DND-41 (cell line): ENCODE measurements around the gene PTPRN2.

Source experiments
- ATAC-seq: fragments of 200-7000 bp; cut with Tn5 transposase; 3 replicates; pipeline ENCODE4 v1.9.1; 2021; ENCODE audit warnings: low read depth; ENCODE audit not compliant: insufficient read depth
- DNase-seq: peaks from one replicate; pipeline ENCODE4 v3.0.0-alpha.2; 2020
- H2AFZ ChIP-seq: 2 replicates; pipeline ENCODE4 v1.6.0; 2012; ENCODE audit warnings: low read depth, low read length
- H3K27ac ChIP-seq: 2 replicates; pipeline ENCODE4 v1.5.1; 2012; ENCODE audit warnings: low read length, inconsistent platforms
- H3K27me3 ChIP-seq: fragments of 200-600 bp; sonication (generic); 2 replicates; pipeline ENCODE4 v1.6.0; 2012; ENCODE audit warnings: low read length, mild to moderate bottlenecking, inconsistent platforms; ENCODE audit not compliant: insufficient read depth, poor library complexity
- H3K36me3 ChIP-seq: 2 replicates; pipeline ENCODE4 v1.5.1; 2012; ENCODE audit warnings: low read length, inconsistent platforms; ENCODE audit not compliant: insufficient read depth
- H3K4me1 ChIP-seq: 2 replicates; pipeline ENCODE4 v1.5.1; 2012; ENCODE audit warnings: mild to moderate bottlenecking, low read length; ENCODE audit not compliant: insufficient read depth
- H3K4me2 ChIP-seq: 2 replicates; pipeline ENCODE4 v1.6.0; 2012; ENCODE audit warnings: mild to moderate bottlenecking, moderate library complexity, low read length, inconsistent platforms; ENCODE audit not compliant: insufficient read depth
- H3K4me3 ChIP-seq, 2 experiments: fragments of 200-600 bp in 1 of 2; shearing (Covaris generic) in 1 of 2; 2 replicates each; pipeline ENCODE4 v1.5.1; 2012 to 2016; ENCODE audit warnings: inconsistent platforms in 2 of 2, low read length in 2 of 2, mild to moderate bottlenecking in 2 of 2, low read depth in 1 of 2, moderate library complexity in 1 of 2
- H3K79me2 ChIP-seq: 2 replicates; pipeline ENCODE4 v1.6.0; 2012; ENCODE audit warnings: low read length, inconsistent platforms; ENCODE audit not compliant: insufficient read depth
- H3K9ac ChIP-seq: 2 replicates; pipeline ENCODE4 v1.6.0; 2012; ENCODE audit warnings: low read depth, mild to moderate bottlenecking, inconsistent platforms, low read length, moderate library complexity
- H3K9me3 ChIP-seq: 2 replicates; pipeline ENCODE4 v1.5.1; 2012; ENCODE audit warnings: low read length, moderate library complexity, mild to moderate bottlenecking, inconsistent platforms; ENCODE audit not compliant: insufficient read depth, severe bottlenecking
- H4K20me1 ChIP-seq: 2 replicates; pipeline ENCODE4 v1.6.0; 2012; ENCODE audit warnings: low read length; ENCODE audit not compliant: insufficient read depth
- EZH2 ChIP-seq: IDR thresholded peaks from 3 replicates; pipeline ENCODE4 v1.6.1; 2012; ENCODE audit warnings: borderline replicate concordance, low read depth, mild to moderate bottlenecking, moderate library complexity, low read length, inconsistent platforms; ENCODE audit not compliant: severe bottlenecking
- TF ChIP-seq, protein P1 (sequence below): IDR thresholded peaks from 2 replicates; pipeline ENCODE4 v1.5.1; 2012; ENCODE audit warnings: borderline replicate concordance, low read length, moderate library complexity, mild to moderate bottlenecking; ENCODE audit not compliant: poor library complexity, severe bottlenecking; ENCODE audit errors: extremely low read depth

Gene PTPRN2

DNA sequence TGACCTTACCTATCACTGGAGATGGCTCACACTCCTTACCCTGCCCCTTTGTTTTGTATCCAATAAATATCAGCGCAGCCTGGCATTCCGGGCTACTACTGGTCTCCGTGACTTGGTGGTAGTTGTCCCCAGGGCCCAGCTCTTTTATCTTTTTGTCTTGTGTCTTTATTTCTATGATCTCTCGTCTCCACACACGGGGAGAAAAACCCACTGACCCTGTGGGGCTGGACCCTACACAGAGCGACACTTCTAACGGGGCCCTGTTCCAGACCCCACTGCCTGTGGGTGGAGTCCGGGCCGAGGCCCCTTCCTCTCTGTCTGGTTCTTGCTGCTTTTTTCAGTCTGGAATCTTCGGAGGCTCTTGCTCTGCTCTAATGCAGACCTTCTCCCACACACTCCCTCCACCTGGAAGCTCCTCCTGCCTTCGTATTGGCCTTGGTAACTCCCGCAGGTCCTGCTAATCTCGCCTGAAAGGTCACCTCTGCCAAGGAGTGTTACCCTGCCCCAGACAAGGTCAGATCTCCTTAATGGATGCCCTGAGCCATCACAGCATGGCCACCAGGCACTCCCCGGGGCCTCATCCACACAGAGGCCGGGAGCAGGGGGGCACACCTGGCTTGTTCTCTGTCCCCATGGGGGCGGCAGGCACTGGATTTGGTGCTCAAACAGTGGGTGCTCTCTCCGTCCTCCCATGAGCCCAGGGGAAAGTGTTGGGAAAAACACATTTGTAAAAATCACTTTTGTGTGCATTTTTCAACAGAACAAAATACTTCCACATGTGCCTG, 531.7 kb downstream of the PTPRN2 start:
- H2AFZ ChIP-seq: no peak overlapping the region
- H3K27me3 ChIP-seq: peaks cover 2% of the 10 kb centered on the region
- DNase-seq (no peak), ATAC-seq (no peak)
- H3K79me2 ChIP-seq: no peaks in the 10 kb centered on the region
- H3K36me3 ChIP-seq: no peaks in the 10 kb centered on the region
- H3K27ac ChIP-seq: no peak overlapping the region
- TF ChIP-seq, protein P1, sequence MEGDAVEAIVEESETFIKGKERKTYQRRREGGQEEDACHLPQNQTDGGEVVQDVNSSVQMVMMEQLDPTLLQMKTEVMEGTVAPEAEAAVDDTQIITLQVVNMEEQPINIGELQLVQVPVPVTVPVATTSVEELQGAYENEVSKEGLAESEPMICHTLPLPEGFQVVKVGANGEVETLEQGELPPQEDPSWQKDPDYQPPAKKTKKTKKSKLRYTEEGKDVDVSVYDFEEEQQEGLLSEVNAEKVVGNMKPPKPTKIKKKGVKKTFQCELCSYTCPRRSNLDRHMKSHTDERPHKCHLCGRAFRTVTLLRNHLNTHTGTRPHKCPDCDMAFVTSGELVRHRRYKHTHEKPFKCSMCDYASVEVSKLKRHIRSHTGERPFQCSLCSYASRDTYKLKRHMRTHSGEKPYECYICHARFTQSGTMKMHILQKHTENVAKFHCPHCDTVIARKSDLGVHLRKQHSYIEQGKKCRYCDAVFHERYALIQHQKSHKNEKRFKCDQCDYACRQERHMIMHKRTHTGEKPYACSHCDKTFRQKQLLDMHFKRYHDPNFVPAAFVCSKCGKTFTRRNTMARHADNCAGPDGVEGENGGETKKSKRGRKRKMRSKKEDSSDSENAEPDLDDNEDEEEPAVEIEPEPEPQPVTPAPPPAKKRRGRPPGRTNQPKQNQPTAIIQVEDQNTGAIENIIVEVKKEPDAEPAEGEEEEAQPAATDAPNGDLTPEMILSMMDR: no peak
- no peak for TF ChIP-seq EZH2
- H3K9me3 ChIP-seq: peaks cover 11% of the 10 kb centered on the region
- H3K4me3 ChIP-seq: no peak overlapping the region
- no peak overlapping the region for H3K9ac ChIP-seq
- H3K4me1 ChIP-seq: no peaks in the 10 kb centered on the region
- no peak overlapping the region for H3K4me2 ChIP-seq
- H4K20me1 ChIP-seq: no peaks in the 10 kb centered on the region

DNA sequence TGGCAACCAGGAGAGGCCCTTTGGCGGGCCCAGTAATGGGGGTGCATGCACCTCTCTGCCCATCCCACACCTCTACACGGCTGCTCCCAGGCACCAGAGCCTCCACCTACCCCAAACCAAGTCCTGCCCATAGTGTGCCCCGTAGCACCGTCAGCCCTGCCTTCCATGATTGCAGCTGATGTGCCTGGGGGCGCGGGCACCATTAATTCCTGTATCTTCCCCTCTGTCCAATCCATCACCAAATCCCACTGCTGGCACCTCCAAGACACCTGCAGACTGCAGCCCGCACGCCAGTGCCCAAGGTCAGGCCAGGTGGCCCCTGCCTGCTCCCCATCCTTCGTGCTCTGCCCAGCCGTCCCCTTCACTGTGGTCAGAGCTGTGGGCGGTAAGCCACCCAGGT, 533.0 kb downstream of the PTPRN2 start:
- H3K36me3 ChIP-seq: no peaks in the 10 kb centered on the region
- no peaks in the 10 kb centered on the region for H3K79me2 ChIP-seq
- ATAC-seq (no peak), DNase-seq (no peak)
- H3K9me3 ChIP-seq: peaks cover 8% of the 10 kb centered on the region
- no peak overlapping the region for H3K27ac ChIP-seq
- no peak overlapping the region for H2AFZ ChIP-seq
- TF ChIP-seq EZH2: no peak
- TF ChIP-seq, protein P1: no peak
- H3K27me3 ChIP-seq: peaks cover 7% of the 10 kb centered on the region
- no peaks in the 10 kb centered on the region for H4K20me1 ChIP-seq
- H3K9ac ChIP-seq: no peak overlapping the region
- no peak overlapping the region for H3K4me3 ChIP-seq
- H3K4me1 ChIP-seq: no peaks in the 10 kb centered on the region
- no peak overlapping the region for H3K4me2 ChIP-seq

DNA sequence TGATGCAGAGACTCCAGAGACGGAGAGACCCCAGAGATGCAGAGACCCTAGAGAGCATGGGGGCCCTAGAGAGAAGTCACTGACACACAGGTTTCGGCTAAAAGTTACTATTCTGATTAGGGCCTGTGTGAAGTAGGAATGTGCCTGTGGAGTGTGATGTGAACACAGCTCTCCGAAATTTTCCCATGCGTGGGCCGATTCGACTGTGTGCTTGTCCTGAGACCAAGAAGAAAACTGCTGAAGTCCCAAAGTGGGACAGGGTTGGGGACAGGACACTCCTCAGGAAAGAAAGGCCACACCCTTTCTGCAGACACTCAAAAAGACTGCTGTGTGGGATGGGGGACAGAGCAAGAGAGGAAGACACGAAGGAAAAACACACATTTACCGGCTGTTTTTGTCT, 533.5 kb downstream of the PTPRN2 start:
- Histone ChIP-seq H3K9me3 (peaks cover 8% of the 10 kb centered on the region), H3K4me1 (no peaks in the 10 kb centered on the region), H2AFZ (no peak overlapping the region), H3K9ac (no peak overlapping the region), H3K79me2 (no peaks in the 10 kb centered on the region), H3K4me3 (no peak overlapping the region), H3K27ac (no peak overlapping the region), H4K20me1 (no peaks in the 10 kb centered on the region), H3K36me3 (no peaks in the 10 kb centered on the region), H3K27me3 (peaks cover 7% of the 10 kb centered on the region), H3K4me2 (no peak overlapping the region)
- ATAC-seq: no peak
- no peak for DNase-seq
- TF ChIP-seq EZH2: no peak
- TF ChIP-seq, protein P1: no peak
